ENCODE data around the gene ENAH. TPM values are rescaled to one million over a fixed set of nuclear protein-coding genes. Genes with fewer than 3 reads are reported as not detected.

ENAH gene
- polyA plus RNA-seq, 3 donors, result 0.12 TPM; not detected in 2

- Mint-ChIP-seq H3K27me3 (ENCODE audit: low read depth in 3 of 3) (peaks cover 0 to 4% (median 3%) of the 10 kb centered on the region in 3 donors), H3K4me1 (peaks cover 19% of the 10 kb centered on the region), H3K9me3 (no peaks in the 10 kb centered on the region), H3K27ac (no peak overlapping the region), H3K36me3 (no peaks in the 10 kb centered on the region), H3K4me3 (no peak overlapping the region)
- Histone ChIP-seq H3K27me3 (ENCODE audit: control insufficient read depth in 2 of 2, insufficient read depth in 2 of 2, low read length in 2 of 2) (no peaks in the 10 kb centered on the region), H3K36me3 (replicated peaks in 1 of 2; ENCODE audit: control insufficient read depth in 1 of 2, insufficient read depth in 2 of 2, low read length in 2 of 2) (no peaks in the 10 kb centered on the region), H2AFZ (ENCODE audit: insufficient read depth, low read depth, low read length, poor library complexity, severe bottlenecking) (no peak overlapping the region), H3K4me2 (replicated peaks; ENCODE audit: extremely low read depth, low read length, poor library complexity, severe bottlenecking) (no peak overlapping the region), H4K20me1 (ENCODE audit: insufficient read depth, low read length) (no peaks in the 10 kb centered on the region), H3K4me1 (ENCODE audit: control insufficient read depth in 1 of 2, insufficient read depth in 2 of 2, low read length in 2 of 2) (peaks cover 8 to 13% of the 10 kb centered on the region in 2 donors), H3K27ac (ENCODE audit: low read depth in 1 of 2, low read length in 2 of 2) (no peak overlapping the region), H3K4me3 (replicated peaks in 1 of 3; ENCODE audit: low read depth in 2 of 3, low read length in 3 of 3) (no peak overlapping the region), H3K9ac (ENCODE audit: insufficient read depth, low read length, poor library complexity, severe bottlenecking) (no peak overlapping the region), H3K79me2 (ENCODE audit: insufficient read depth, low read length) (no peaks in the 10 kb centered on the region), H3K9me3 (replicated peaks in 1 of 2; ENCODE audit: control insufficient read depth in 1 of 2, insufficient read depth in 1 of 2, low read length in 2 of 2) (no peaks in the 10 kb centered on the region)
- no CpG with 5 or more reads among the region's 1 CpG for WGBS (ENCODE audit: insufficient coverage)
- TF ChIP-seq CTCF (IDR thresholded peaks at IDR 0.05), result no peak
- DNase-seq, result no peak
- intact Hi-C loops (cut with micrococcal nuclease), result no loop called here
These were observed 32.7 kb upstream of the ENAH start for GRCh38 chr1:225685476-225686176.

GRCh38 chr1:225684741-225685140 lies 31.8 kb upstream of the ENAH start:
- no peak for TF ChIP-seq CTCF (IDR thresholded peaks at IDR 0.05)
- no peaks in the 10 kb centered on the region for H4K20me1 ChIP-seq (ENCODE audit: insufficient read depth, low read length)
- DNase-seq, result no peak
- H3K4me2 ChIP-seq (replicated peaks; ENCODE audit: extremely low read depth, low read length, poor library complexity, severe bottlenecking), result no peak overlapping the region
- no peaks in the 10 kb centered on the region for H3K79me2 ChIP-seq (ENCODE audit: insufficient read depth, low read length)
- H3K9ac ChIP-seq (ENCODE audit: insufficient read depth, low read length, poor library complexity, severe bottlenecking), result no peak overlapping the region
- peaks cover 3 to 8% (median 3%) of the 10 kb centered on the region in 3 donors for H3K27me3 Mint-ChIP-seq (ENCODE audit: low read depth in 3 of 3)
- H2AFZ ChIP-seq (ENCODE audit: insufficient read depth, low read depth, low read length, poor library complexity, severe bottlenecking), result no peak overlapping the region
- H3K27ac ChIP-seq (ENCODE audit: low read depth in 1 of 2, low read length in 2 of 2), result no peak overlapping the region
- WGBS (ENCODE audit: insufficient coverage), result 100% methylated on average over 3 of the region's 4 CpGs
- no peak overlapping the region for H3K4me3 ChIP-seq (replicated peaks in 1 of 3; ENCODE audit: low read depth in 2 of 3, low read length in 3 of 3)
- H3K4me1 ChIP-seq (ENCODE audit: control insufficient read depth in 1 of 2, insufficient read depth in 2 of 2, low read length in 2 of 2), result peaks cover 4 to 8% of the 10 kb centered on the region in 2 donors
- H3K27me3 ChIP-seq (ENCODE audit: control insufficient read depth in 2 of 2, insufficient read depth in 2 of 2, low read length in 2 of 2), result no peaks in the 10 kb centered on the region
- peaks cover 13% of the 10 kb centered on the region for H3K4me1 Mint-ChIP-seq
- H3K27ac Mint-ChIP-seq, result no peak overlapping the region
- H3K4me3 Mint-ChIP-seq, result no peak overlapping the region
- intact Hi-C loops (cut with micrococcal nuclease), result no loop called here
- H3K36me3 Mint-ChIP-seq, result no peaks in the 10 kb centered on the region
- no peaks in the 10 kb centered on the region for H3K9me3 Mint-ChIP-seq
- H3K9me3 ChIP-seq (replicated peaks in 1 of 2; ENCODE audit: control insufficient read depth in 1 of 2, insufficient read depth in 1 of 2, low read length in 2 of 2), result no peaks in the 10 kb centered on the region
- H3K36me3 ChIP-seq (replicated peaks in 1 of 2; ENCODE audit: control insufficient read depth in 1 of 2, insufficient read depth in 2 of 2, low read length in 2 of 2), result no peaks in the 10 kb centered on the region
